Loucy (cell line): Measurements from ENCODE around the gene CIDEA.
"Not testable (repeated sequence)": the region's sequence is repeated elsewhere in the genome, so short reads cannot be mapped to it uniquely, and the experiment has no call there.

Experiments used
- CTCF ChIP-seq: fragments of 200-600 bp; sonication (generic); conservative IDR thresholded peaks from 2 replicates; pipeline ENCODE4 v1.5.1; 2014; ENCODE audit warnings: mild to moderate bottlenecking, antibody characterized with exemption, low read length
- EZH2phosphoT487 ChIP-seq: fragments of 200-600 bp; IDR thresholded peaks from 2 replicates; pipeline ENCODE4 v1.6.1; 2018; ENCODE audit warnings: antibody characterized with exemption, mild to moderate bottlenecking, moderate library complexity, borderline replicate concordance

DNA sequence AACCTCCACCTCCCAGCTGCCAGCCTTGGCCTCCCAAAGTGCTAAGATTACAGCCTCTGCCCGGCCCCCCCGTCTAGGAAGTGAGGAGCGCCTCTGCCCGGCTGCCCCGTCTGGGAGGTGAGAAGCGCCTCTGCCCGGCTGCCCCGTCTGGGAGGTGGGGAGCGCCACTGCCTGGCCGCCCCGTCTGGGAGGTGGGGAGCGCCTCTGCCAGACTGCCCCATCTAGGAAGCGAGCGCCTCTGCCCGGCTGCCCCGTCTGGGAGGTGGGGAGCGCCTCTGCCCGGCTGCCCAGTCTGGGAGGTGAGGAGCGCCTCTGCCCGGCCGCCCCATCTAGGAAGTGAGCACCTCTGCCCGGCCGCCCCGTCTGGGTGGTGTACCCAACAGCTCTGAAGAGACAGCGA, 10.9 kb upstream of the CIDEA start:
- TF ChIP-seq CTCF, EZH2phosphoT487: not testable (repeated sequence)
